GM18526 (cell line): ENCODE data around the gene TMX4.

Source experiments
- POLR2A ChIP-seq: IDR thresholded peaks from 3 replicates; pipeline ENCODE4 v1.6.1; 2011; ENCODE audit not compliant: insufficient read length; ENCODE audit errors: extremely low read depth

Gene TMX4

GRCh38 chr20:8019246-8019997 is at the start of gene TMX4:
TSS of gene TMX4 (minus strand) at chr20:8019761. CDS start at chr20:8019613, 148 bp downstream.
- TF ChIP-seq POLR2A: peak; percentile 86

GRCh38 chr20:8067082-8067481 is 47.5 kb upstream of the TMX4 start:
- TF ChIP-seq POLR2A: no peak

GRCh38 chr20:8066662-8067061 is 47.1 kb upstream of the TMX4 start:
- TF ChIP-seq POLR2A: no peak

GRCh38 chr20:8065691-8066090 is 46.1 kb upstream of the TMX4 start:
- TF ChIP-seq POLR2A: no peak

GRCh38 chr20:8062756-8063155 is 43.2 kb upstream of the TMX4 start:
- no peak for TF ChIP-seq POLR2A

- no peak for TF ChIP-seq POLR2A
Observed at GRCh38 chr20:8061861-8062518, 42.4 kb upstream of the TMX4 start.

- no peak for TF ChIP-seq POLR2A
Observed at GRCh38 chr20:8060977-8061376, 41.4 kb upstream of the TMX4 start.

- no peak for TF ChIP-seq POLR2A
Observed at GRCh38 chr20:8057871-8058270, 38.3 kb upstream of the TMX4 start.

- no peak for TF ChIP-seq POLR2A
Observed at GRCh38 chr20:8055096-8055495, 35.5 kb upstream of the TMX4 start.

- no peak for TF ChIP-seq POLR2A
Observed at GRCh38 chr20:8050157-8050837, 30.7 kb upstream of the TMX4 start.

- no peak for TF ChIP-seq POLR2A
Observed at GRCh38 chr20:8049310-8049709, 29.7 kb upstream of the TMX4 start.

GRCh38 chr20:8045946-8046345 is 26.4 kb upstream of the TMX4 start:
- TF ChIP-seq POLR2A: no peak

GRCh38 chr20:8043687-8044282 is 24.2 kb upstream of the TMX4 start:
- no peak for TF ChIP-seq POLR2A

GRCh38 chr20:8039042-8039441 is 19.5 kb upstream of the TMX4 start:
- TF ChIP-seq POLR2A: no peak

- TF ChIP-seq POLR2A: no peak
Observed at GRCh38 chr20:8036771-8037170, 17.2 kb upstream of the TMX4 start.
